GM12801 (cell line): ENCODE measurements around the gene IFNG.

Source experiments
- CTCF ChIP-seq: IDR thresholded peaks from one replicate; pipeline ENCODE4 v1.5.1; 2011; ENCODE audit warnings: control low read depth; ENCODE audit not compliant: insufficient read length; ENCODE audit errors: extremely low read depth

The IFNG gene

GRCh38 chr12:68162374-68162773, 2.8 kb upstream of the IFNG start:
- TF ChIP-seq CTCF: no peak

- no peak for TF ChIP-seq CTCF
Observed at GRCh38 chr12:68158432-68158831, 1.1 kb downstream of the IFNG start.

GRCh38 chr12:68157380-68157779, 2.2 kb downstream of the IFNG start:
- no peak for TF ChIP-seq CTCF

GRCh38 chr12:68156636-68157035, 2.9 kb downstream of the IFNG start:
- no peak for TF ChIP-seq CTCF

GRCh38 chr12:68154779-68155178, 4.8 kb downstream of the IFNG start:
- no peak for TF ChIP-seq CTCF

- no peak for TF ChIP-seq CTCF
Observed at GRCh38 chr12:68148261-68148951, 11.1 kb downstream of the IFNG start.

GRCh38 chr12:68140556-68140955, 19.0 kb downstream of the IFNG start:
- TF ChIP-seq CTCF: no peak
